ENCODE data around the gene TKFC. TPM values are rescaled to one million over a fixed set of nuclear protein-coding genes. Genes with fewer than 3 reads are reported as not detected.
A peak's percentile ranks its signal among the peaks of the same experiment; 100 is the strongest.

The TKFC gene
- total and polyA plus RNA-seq, 4 donors = 15.7 to 134 (median 53.4) TPM

DNA sequence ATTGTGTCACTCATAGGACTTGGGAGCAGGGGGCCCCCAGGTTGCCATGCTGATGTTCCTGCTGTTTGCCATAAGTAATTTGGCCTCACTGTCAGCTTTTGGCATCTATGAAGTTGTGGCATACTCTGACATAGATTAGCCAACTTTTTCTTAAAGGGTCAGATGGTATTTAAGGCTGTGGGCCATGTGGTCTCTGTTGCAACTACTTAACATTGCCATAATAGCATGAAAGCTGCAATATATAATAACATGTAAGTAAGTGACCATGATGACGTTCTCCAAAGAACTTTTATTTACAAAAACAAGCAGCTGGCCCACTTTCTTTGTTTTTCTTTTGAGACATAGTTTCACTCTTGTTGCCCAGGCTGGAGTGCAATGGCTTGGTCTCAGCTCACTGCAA is 57.1 kb downstream of the TKFC start (continued):
- TF ChIP-seq, protein P1, sequence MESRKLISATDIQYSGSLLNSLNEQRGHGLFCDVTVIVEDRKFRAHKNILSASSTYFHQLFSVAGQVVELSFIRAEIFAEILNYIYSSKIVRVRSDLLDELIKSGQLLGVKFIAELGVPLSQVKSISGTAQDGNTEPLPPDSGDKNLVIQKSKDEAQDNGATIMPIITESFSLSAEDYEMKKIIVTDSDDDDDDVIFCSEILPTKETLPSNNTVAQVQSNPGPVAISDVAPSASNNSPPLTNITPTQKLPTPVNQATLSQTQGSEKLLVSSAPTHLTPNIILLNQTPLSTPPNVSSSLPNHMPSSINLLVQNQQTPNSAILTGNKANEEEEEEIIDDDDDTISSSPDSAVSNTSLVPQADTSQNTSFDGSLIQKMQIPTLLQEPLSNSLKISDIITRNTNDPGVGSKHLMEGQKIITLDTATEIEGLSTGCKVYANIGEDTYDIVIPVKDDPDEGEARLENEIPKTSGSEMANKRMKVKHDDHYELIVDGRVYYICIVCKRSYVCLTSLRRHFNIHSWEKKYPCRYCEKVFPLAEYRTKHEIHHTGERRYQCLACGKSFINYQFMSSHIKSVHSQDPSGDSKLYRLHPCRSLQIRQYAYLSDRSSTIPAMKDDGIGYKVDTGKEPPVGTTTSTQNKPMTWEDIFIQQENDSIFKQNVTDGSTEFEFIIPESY (IDR thresholded peaks at IDR 0.05) = no peak
- no peak for TF ChIP-seq HNF4G (IDR thresholded peaks at IDR 0.05)

DNA sequence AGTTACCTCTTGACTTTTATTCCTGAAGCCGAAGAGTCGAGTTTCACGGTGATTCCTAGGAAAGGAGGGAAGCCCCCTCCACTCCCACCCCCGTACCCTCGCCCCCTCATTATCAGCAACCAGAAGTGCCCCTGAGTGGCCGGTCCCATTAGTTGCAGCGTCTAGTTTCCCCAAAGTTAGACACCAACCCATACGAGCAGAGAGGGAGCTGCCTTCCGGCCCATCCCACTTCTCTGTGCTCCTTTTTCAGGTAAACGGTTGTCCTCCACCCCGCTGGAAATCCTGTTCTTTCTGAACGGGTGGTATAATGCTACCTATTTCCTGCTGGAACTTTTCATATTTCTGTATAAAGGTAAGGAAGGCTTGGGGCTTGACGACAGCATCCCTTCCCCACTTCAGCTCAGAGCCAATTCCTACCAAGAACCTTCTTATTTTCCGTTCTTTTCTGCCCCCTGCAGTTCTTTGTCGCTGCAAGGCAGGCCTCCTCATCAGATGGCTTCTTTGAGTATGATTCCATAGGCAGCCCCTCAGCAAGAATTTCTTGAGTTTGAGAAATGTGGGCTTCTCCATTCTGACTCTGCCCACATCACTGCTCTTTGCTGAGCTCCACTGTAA is 60.1 kb downstream of the TKFC start:
- Histone ChIP-seq H3K9ac (ENCODE audit: low read depth in 1 of 2, low read length in 2 of 2) (peak overlapping the region; percentile 53 to 66), H3K36me3 (ENCODE audit: control insufficient read depth in 4 of 4, insufficient read depth in 3 of 4, low read depth in 1 of 4, low read length in 3 of 4) (peaks cover 3 to 10% (median 8%) of the 10 kb centered on the region in 4 donors), H3K4me1 (ENCODE audit: control insufficient read depth in 4 of 4, insufficient read depth in 4 of 4, low read length in 3 of 4) (peaks cover 2 to 15% (median 11%) of the 10 kb centered on the region in 4 donors), H3K27me3 (ENCODE audit: control insufficient read depth in 4 of 4, insufficient read depth in 4 of 4, low read length in 3 of 4) (no peaks in the 10 kb centered on the region), H3K27ac (ENCODE audit: low read depth in 1 of 2, low read length in 2 of 2) (peak overlapping the region; percentile 49 to 63), H3K4me3 (ENCODE audit: low read depth in 1 of 3, low read length in 3 of 3) (peak overlapping the region; percentile 81 to 90 (median 87)), H3K9me3 (ENCODE audit: control insufficient read depth in 4 of 4, low read length in 3 of 4) (no peaks in the 10 kb centered on the region)
- 6% methylated on average over 15 of the region's 15 CpGs for WGBS
- TF ChIP-seq, protein P1 (IDR thresholded peaks at IDR 0.05) = no peak
- TF ChIP-seq NR2F2 (IDR thresholded peaks at IDR 0.05) (no peak), MAX (IDR thresholded peaks at IDR 0.05) (no peak), RXRA (IDR thresholded peaks at IDR 0.05) (no peak)
- DNase-seq (ENCODE audit: low spot score) = no peak

Other genes starting within 250 kb of the TKFC start
- gene CD5, start 230.7 kb upstream of the TKFC start, total RNA-seq = under 1 TPM; 0.09 to 0.25 TPM
- under 1 TPM; 0.21 to 0.23 TPM for gene CD5, start 230.7 kb upstream of the TKFC start, polyA plus RNA-seq
- gene VPS37C, start 171.8 kb upstream of the TKFC start, total RNA-seq = 1 to 10 TPM; 5.4 to 6.1 TPM
- gene VPS37C, start 171.8 kb upstream of the TKFC start, polyA plus RNA-seq = 1 to 10 TPM; 2.6 to 4.8 TPM
- gene PGA3, start 129.7 kb upstream of the TKFC start, total RNA-seq = under 1 TPM; 0.25 to 0.56 TPM
- gene PGA3, start 129.7 kb upstream of the TKFC start, polyA plus RNA-seq = under 1 TPM in 1 of 2 donors, not detected in 1; 0.54 TPM
- gene PGA4, start 110.9 kb upstream of the TKFC start, total RNA-seq = 1 to 10 TPM in 1 of 2 donors, under 1 TPM in 1; 0.33 to 4.5 TPM
- gene PGA4, start 110.9 kb upstream of the TKFC start, polyA plus RNA-seq = 1 to 10 TPM in 1 of 2 donors, not detected in 1; 1.8 TPM
- gene PGA5, start 92.1 kb upstream of the TKFC start, total RNA-seq = 1 to 10 TPM in 1 of 2 donors, not detected in 1; 1.7 TPM
- under 1 TPM; 0.31 to 0.40 TPM for gene PGA5, start 92.1 kb upstream of the TKFC start, polyA plus RNA-seq
- 1 to 10 TPM; 1.9 to 3.3 TPM for gene VWCE, start 37.9 kb upstream of the TKFC start, total RNA-seq
- 1 to 10 TPM; 2.2 to 6.0 TPM for gene VWCE, start 37.9 kb upstream of the TKFC start, polyA plus RNA-seq
- gene DDB1, start 123 bp upstream of the TKFC start, total RNA-seq = 100 to 1,000 TPM; 108 to 146 TPM
- 10 to 100 TPM; 37.5 to 70.2 TPM for gene DDB1, start 123 bp upstream of the TKFC start, polyA plus RNA-seq
- 10 to 100 TPM; 22.2 to 36.5 TPM for gene CYB561A3, start 28.7 kb downstream of the TKFC start, total RNA-seq
- 10 to 100 TPM; 20.2 to 34.6 TPM for gene CYB561A3, start 28.7 kb downstream of the TKFC start, polyA plus RNA-seq
- gene TMEM138, start 29.1 kb downstream of the TKFC start, total RNA-seq = 10 to 100 TPM; 13.5 to 19.7 TPM
- gene TMEM138, start 29.1 kb downstream of the TKFC start, polyA plus RNA-seq = 10 to 100 TPM; 28.8 to 39.6 TPM
- gene TMEM216, start 59.4 kb downstream of the TKFC start, total RNA-seq = 1 to 10 TPM; 3.3 to 3.8 TPM
- gene TMEM216, start 59.4 kb downstream of the TKFC start, polyA plus RNA-seq = 1 to 10 TPM; 2.3 to 4.0 TPM
- 10 to 100 TPM; 21.0 to 23.3 TPM for gene CPSF7, start 96.7 kb downstream of the TKFC start, total RNA-seq
- gene CPSF7, start 96.7 kb downstream of the TKFC start, polyA plus RNA-seq = 10 to 100 TPM; 12.5 to 23.7 TPM
- 10 to 100 TPM; 25.5 to 32.2 TPM for gene SDHAF2, start 96.9 kb downstream of the TKFC start, total RNA-seq
- gene SDHAF2, start 96.9 kb downstream of the TKFC start, polyA plus RNA-seq = 10 to 100 TPM; 28.1 to 46.9 TPM
- gene LRRC10B, start 175.5 kb downstream of the TKFC start, total RNA-seq = under 1 TPM in 1 of 2 donors, not detected in 1; 0.08 TPM
- gene LRRC10B, start 175.5 kb downstream of the TKFC start, polyA plus RNA-seq = under 1 TPM in 1 of 2 donors, not detected in 1; 0.03 TPM
- gene SYT7, start 247.8 kb downstream of the TKFC start, total RNA-seq = 100 to 1,000 TPM in 1 of 2 donors, 1 to 10 TPM in 1; 2.1 to 114 TPM
- 10 to 100 TPM; 15.2 to 46.4 TPM for gene SYT7, start 247.8 kb downstream of the TKFC start, polyA plus RNA-seq